DND-41 (cell line): Measurements from ENCODE around the gene SOX5.

ENCODE experiments used
- CTCF ChIP-seq: IDR thresholded peaks from 2 replicates; pipeline ENCODE4 v1.5.1; 2012; ENCODE audit warnings: borderline replicate concordance, low read length, moderate library complexity, mild to moderate bottlenecking; ENCODE audit not compliant: poor library complexity, severe bottlenecking; ENCODE audit errors: extremely low read depth
- EZH2 ChIP-seq: IDR thresholded peaks from 3 replicates; pipeline ENCODE4 v1.6.1; 2012; ENCODE audit warnings: borderline replicate concordance, low read depth, mild to moderate bottlenecking, moderate library complexity, low read length, inconsistent platforms; ENCODE audit not compliant: severe bottlenecking

GRCh38 chr12:23694920-23695319, 254.6 kb downstream of the SOX5 start:
- no peak for TF ChIP-seq CTCF
- TF ChIP-seq EZH2, result no peak
